Sigmoid colon (tissue), 4 donors: Measurements from ENCODE around the gene LPIN2.

Experiments used
- CTCF ChIP-seq, 4 experiments: fragments of 450-650 bp in 3 of 4; fragments of 200-600 bp in 1 of 4; IDR thresholded peaks; one replicate each; pipeline ENCODE4 v1.5.1; 2016 to 2019; ENCODE audit warnings: antibody characterized with exemption in 4 of 4, mild to moderate bottlenecking in 3 of 4, moderate library complexity in 2 of 4
- EP300 ChIP-seq, 4 donors: sonication (generic); formaldehyde crosslinking; IDR thresholded peaks; one replicate each; pipeline ENCODE4 v1.6.1; 2017; ENCODE audit warnings: antibody characterized with exemption in 4 of 4
- POLR2A ChIP-seq, 2 donors: fragments of 450-650 bp; IDR thresholded peaks; one replicate each; pipeline ENCODE4 v1.6.1; 2016; ENCODE audit warnings: antibody characterized with exemption in 2 of 2, mild to moderate bottlenecking in 2 of 2, moderate library complexity in 2 of 2
- POLR2AphosphoS5 ChIP-seq, 4 donors: sonication (generic); formaldehyde crosslinking; IDR thresholded peaks; one replicate each; pipeline ENCODE4 v1.6.1; 2017; ENCODE audit warnings: antibody characterized with exemption in 4 of 4

DNA sequence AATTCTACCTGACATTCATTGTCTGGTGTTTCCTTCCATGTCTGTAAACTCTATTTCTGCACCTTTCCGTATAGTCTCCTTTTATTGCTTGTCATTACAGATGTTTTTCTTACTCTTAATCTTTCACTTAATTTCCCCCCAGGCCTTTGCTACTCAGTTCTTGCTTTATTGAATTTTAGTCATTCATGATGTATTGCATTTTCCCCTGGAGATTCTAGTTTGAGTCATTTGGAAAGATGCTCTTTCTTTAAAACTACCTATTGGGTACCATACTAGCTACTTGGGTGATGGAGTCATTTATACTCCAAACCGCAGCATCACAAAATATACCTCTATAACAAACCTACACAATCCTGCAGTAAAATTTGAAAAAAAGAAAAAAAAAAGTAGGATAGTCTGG is 27.2 kb upstream of the LPIN2 start:
- TF ChIP-seq CTCF (IDR thresholded peaks at IDR 0.05) (no peak), POLR2A (IDR thresholded peaks at IDR 0.05) (no peak), POLR2AphosphoS5 (IDR thresholded peaks at IDR 0.05) (no peak), EP300 (IDR thresholded peaks at IDR 0.05) (no peak)
